SK-N-SH treated with all-trans-retinoic acid at 6 μM for 48 hours (cell line): ENCODE results near the gene PKDCC.

ENCODE experiments used
- ATAC-seq: fragments of 200-7000 bp; cut with Tn5 transposase; 3 replicates; pipeline ENCODE4 v1.9.1; 2020; ENCODE audit warnings: mild to moderate bottlenecking, moderate library complexity
- ARNTL ChIP-seq: fragments of 450-650 bp; formaldehyde crosslinking; IDR thresholded peaks from 2 replicates; pipeline ENCODE4 v1.5.0; 2020; ENCODE audit warnings: low read depth, mild to moderate bottlenecking, moderate library complexity, borderline replicate concordance
- BACH2 ChIP-seq: fragments of 250-450 bp; sonication (Bioruptor Pico); IDR thresholded peaks from 2 replicates; pipeline ENCODE4 v1.9.0; 2021; ENCODE audit warnings: mild to moderate bottlenecking, borderline replicate concordance
- CSDC2 ChIP-seq: fragments of 250-450 bp; sonication (Bioruptor Pico); IDR thresholded peaks from 2 replicates; pipeline ENCODE4 v1.5.0; 2020; ENCODE audit warnings: mild to moderate bottlenecking, moderate library complexity
- ESRRG ChIP-seq: fragments of 250-450 bp; sonication (Bioruptor Pico); IDR thresholded peaks from 2 replicates; pipeline ENCODE4 v1.6.1; 2021; ENCODE audit warnings: mild to moderate bottlenecking
- GLIS3 ChIP-seq: fragments of 250-450 bp; sonication (Bioruptor Pico); IDR thresholded peaks from 2 replicates; pipeline ENCODE4 v1.5.0; 2020; ENCODE audit warnings: mild to moderate bottlenecking, moderate library complexity
- OSR1 ChIP-seq: fragments of 250-450 bp; sonication (Bioruptor Pico); IDR thresholded peaks from 2 replicates; pipeline ENCODE4 v1.8.0; 2022; ENCODE audit warnings: moderate library complexity, mild to moderate bottlenecking, inconsistent platforms
- PPARA ChIP-seq: fragments of 250-450 bp; sonication (Bioruptor Pico); IDR thresholded peaks from 2 replicates; pipeline ENCODE4 v1.5.0; 2020; ENCODE audit warnings: mild to moderate bottlenecking, borderline replicate concordance
- RARB ChIP-seq: fragments of 250-450 bp; sonication (Bioruptor Pico); IDR thresholded peaks from 2 replicates; pipeline ENCODE4 v1.8.0; 2021; ENCODE audit warnings: mild to moderate bottlenecking, moderate library complexity
- SNAI2 ChIP-seq: fragments of 250-450 bp; sonication (Bioruptor Pico); IDR thresholded peaks from 2 replicates; pipeline ENCODE4 v1.5.0; 2020; ENCODE audit warnings: mild to moderate bottlenecking, moderate library complexity
- TCF4 ChIP-seq: fragments of 250-450 bp; sonication (Bioruptor Pico); IDR thresholded peaks from 2 replicates; pipeline ENCODE4 v1.8.0; 2021; ENCODE audit warnings: mild to moderate bottlenecking, moderate library complexity, borderline replicate concordance
- TOX ChIP-seq: fragments of 250-450 bp; sonication (Bioruptor Pico); IDR thresholded peaks from 2 replicates; pipeline ENCODE4 v1.8.0; 2021; ENCODE audit warnings: mild to moderate bottlenecking, moderate library complexity, borderline replicate concordance
- ZC3H10 ChIP-seq: fragments of 250-450 bp; sonication (Bioruptor Pico); IDR thresholded peaks from 2 replicates; pipeline ENCODE4 v1.5.1; 2021; ENCODE audit warnings: mild to moderate bottlenecking, moderate library complexity
- ZFP3 ChIP-seq: fragments of 250-450 bp; sonication (Bioruptor Pico); IDR thresholded peaks from 2 replicates; pipeline ENCODE4 v1.5.0; 2020; ENCODE audit warnings: mild to moderate bottlenecking, moderate library complexity
- ZFP30 ChIP-seq: fragments of 450-650 bp; formaldehyde crosslinking; IDR thresholded peaks from 2 replicates; pipeline ENCODE4 v1.5.0; 2022; ENCODE audit warnings: mild to moderate bottlenecking, moderate library complexity
- ZNF8 ChIP-seq: fragments of 450-650 bp; formaldehyde crosslinking; IDR thresholded peaks from 2 replicates; pipeline ENCODE4 v1.5.0; 2020; ENCODE audit warnings: mild to moderate bottlenecking, moderate library complexity
- TF ChIP-seq, protein P1 (sequence below): fragments of 250-450 bp; sonication (Bioruptor Pico); IDR thresholded peaks from 2 replicates; pipeline ENCODE4 v1.8.0; 2020; ENCODE audit warnings: mild to moderate bottlenecking, moderate library complexity, borderline replicate concordance
- TF ChIP-seq, protein P2 (sequence below): fragments of 250-450 bp; sonication (Bioruptor Pico); IDR thresholded peaks from 2 replicates; pipeline ENCODE4 v1.5.0; 2020; ENCODE audit warnings: mild to moderate bottlenecking, moderate library complexity
- TF ChIP-seq, protein P3 (sequence below): fragments of 250-450 bp; sonication (Bioruptor Pico); IDR thresholded peaks from 2 replicates; pipeline ENCODE4 v1.5.1; 2021; ENCODE audit warnings: mild to moderate bottlenecking, moderate library complexity
- TF ChIP-seq, protein P4 (sequence below): fragments of 250-450 bp; sonication (Bioruptor Pico); IDR thresholded peaks from 2 replicates; pipeline ENCODE4 v1.5.1; 2020; ENCODE audit warnings: low read depth, mild to moderate bottlenecking, moderate library complexity
- TF ChIP-seq, protein P5 (sequence below): fragments of 250-450 bp; sonication (Bioruptor Pico); IDR thresholded peaks from 2 replicates; pipeline ENCODE4 v1.8.0; 2021; ENCODE audit warnings: low read depth, mild to moderate bottlenecking, moderate library complexity, borderline replicate concordance

The PKDCC gene

DNA sequence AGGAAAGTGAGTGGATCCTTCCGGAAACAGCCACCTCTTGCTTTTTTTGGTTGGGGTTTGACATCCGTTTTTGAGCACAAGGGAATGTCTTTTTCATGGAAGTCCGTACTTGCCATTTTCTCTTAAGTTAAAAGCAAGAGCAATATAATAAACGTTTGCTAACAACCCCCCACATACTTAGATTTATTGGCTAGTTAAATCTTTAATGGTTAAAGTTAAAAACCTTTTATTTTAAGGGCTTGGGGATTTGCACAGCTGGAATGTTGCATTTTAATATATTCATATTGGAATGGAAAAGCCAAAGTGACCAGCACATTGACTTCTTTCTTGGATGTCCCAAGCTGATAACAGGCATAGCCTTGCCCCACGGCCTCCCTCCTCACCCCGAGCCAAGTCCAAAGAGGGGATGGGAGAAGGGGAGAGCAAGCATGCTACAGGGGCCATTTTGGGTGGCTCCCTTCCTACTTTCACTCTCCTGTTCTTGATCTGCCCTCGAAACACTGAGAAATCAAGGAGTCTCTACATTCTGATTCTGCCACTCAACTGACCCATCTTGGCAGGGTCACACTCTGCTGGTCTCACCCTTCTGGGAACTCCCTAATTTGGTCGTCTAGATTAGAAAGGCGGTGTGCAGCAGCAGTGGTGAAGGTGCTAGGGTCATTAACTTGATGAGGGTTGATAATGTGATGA is 48.1 kb upstream of the PKDCC start:
- TF ChIP-seq BACH2 (no peak), CSDC2 (no peak), PPARA (no peak)
- TF ChIP-seq, protein P1, sequence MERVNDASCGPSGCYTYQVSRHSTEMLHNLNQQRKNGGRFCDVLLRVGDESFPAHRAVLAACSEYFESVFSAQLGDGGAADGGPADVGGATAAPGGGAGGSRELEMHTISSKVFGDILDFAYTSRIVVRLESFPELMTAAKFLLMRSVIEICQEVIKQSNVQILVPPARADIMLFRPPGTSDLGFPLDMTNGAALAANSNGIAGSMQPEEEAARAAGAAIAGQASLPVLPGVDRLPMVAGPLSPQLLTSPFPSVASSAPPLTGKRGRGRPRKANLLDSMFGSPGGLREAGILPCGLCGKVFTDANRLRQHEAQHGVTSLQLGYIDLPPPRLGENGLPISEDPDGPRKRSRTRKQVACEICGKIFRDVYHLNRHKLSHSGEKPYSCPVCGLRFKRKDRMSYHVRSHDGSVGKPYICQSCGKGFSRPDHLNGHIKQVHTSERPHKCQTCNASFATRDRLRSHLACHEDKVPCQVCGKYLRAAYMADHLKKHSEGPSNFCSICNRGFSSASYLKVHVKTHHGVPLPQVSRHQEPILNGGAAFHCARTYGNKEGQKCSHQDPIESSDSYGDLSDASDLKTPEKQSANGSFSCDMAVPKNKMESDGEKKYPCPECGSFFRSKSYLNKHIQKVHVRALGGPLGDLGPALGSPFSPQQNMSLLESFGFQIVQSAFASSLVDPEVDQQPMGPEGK (CRISPR knock-in tag) = no peak
- ATAC-seq = no peak

DNA sequence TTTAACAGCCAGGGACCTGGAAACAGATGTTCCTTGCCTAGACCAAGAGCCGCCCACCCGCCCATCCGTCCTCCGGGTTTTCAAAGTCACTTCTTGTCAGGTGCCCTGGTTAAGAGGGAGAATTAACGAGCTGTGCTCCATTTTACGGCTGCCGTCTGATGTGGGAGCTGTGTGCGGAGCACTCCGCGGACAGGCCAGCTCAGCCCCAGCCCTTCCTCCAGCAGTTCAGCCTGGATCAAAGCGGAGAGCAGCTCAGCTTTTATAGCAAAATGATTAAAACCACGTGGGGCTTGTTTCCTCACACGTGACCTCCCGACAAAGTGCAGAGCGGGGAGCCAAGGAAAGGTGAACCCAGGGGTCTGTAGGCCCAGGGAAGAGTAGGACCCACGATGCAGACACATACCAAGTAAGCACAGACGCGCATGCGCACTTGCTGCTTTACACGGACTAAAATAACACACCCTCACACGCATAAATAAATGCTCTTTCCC is 46.1 kb upstream of the PKDCC start:
- no peak for ATAC-seq
- TF ChIP-seq ARNTL (CRISPR knock-in tag) (no peak), OSR1 (CRISPR knock-in tag) (no peak), ZFP30 (no peak), ZNF8 (CRISPR knock-in tag) (no peak), BACH2 (no peak), CSDC2 (no peak), RARB (CRISPR knock-in tag) (no peak), TCF4 (CRISPR knock-in tag) (no peak), GLIS3 (CRISPR knock-in tag) (no peak), ZFP3 (CRISPR knock-in tag) (no peak), TOX (CRISPR knock-in tag) (no peak), PPARA (no peak), ESRRG (CRISPR knock-in tag) (no peak), SNAI2 (CRISPR knock-in tag) (no peak), ZC3H10 (CRISPR knock-in tag) (no peak)
- TF ChIP-seq, protein P1 (CRISPR knock-in tag) = no peak
- TF ChIP-seq, protein P2, sequence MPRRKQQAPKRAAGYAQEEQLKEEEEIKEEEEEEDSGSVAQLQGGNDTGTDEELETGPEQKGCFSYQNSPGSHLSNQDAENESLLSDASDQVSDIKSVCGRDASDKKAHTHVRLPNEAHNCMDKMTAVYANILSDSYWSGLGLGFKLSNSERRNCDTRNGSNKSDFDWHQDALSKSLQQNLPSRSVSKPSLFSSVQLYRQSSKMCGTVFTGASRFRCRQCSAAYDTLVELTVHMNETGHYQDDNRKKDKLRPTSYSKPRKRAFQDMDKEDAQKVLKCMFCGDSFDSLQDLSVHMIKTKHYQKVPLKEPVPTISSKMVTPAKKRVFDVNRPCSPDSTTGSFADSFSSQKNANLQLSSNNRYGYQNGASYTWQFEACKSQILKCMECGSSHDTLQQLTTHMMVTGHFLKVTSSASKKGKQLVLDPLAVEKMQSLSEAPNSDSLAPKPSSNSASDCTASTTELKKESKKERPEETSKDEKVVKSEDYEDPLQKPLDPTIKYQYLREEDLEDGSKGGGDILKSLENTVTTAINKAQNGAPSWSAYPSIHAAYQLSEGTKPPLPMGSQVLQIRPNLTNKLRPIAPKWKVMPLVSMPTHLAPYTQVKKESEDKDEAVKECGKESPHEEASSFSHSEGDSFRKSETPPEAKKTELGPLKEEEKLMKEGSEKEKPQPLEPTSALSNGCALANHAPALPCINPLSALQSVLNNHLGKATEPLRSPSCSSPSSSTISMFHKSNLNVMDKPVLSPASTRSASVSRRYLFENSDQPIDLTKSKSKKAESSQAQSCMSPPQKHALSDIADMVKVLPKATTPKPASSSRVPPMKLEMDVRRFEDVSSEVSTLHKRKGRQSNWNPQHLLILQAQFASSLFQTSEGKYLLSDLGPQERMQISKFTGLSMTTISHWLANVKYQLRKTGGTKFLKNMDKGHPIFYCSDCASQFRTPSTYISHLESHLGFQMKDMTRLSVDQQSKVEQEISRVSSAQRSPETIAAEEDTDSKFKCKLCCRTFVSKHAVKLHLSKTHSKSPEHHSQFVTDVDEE (CRISPR knock-in tag) = no peak
- TF ChIP-seq, protein P3, sequence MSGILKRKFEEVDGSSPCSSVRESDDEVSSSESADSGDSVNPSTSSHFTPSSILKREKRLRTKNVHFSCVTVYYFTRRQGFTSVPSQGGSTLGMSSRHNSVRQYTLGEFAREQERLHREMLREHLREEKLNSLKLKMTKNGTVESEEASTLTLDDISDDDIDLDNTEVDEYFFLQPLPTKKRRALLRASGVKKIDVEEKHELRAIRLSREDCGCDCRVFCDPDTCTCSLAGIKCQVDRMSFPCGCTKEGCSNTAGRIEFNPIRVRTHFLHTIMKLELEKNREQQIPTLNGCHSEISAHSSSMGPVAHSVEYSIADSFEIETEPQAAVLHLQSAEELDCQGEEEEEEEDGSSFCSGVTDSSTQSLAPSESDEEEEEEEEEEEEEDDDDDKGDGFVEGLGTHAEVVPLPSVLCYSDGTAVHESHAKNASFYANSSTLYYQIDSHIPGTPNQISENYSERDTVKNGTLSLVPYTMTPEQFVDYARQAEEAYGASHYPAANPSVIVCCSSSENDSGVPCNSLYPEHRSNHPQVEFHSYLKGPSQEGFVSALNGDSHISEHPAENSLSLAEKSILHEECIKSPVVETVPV = no peak
- TF ChIP-seq, protein P4, sequence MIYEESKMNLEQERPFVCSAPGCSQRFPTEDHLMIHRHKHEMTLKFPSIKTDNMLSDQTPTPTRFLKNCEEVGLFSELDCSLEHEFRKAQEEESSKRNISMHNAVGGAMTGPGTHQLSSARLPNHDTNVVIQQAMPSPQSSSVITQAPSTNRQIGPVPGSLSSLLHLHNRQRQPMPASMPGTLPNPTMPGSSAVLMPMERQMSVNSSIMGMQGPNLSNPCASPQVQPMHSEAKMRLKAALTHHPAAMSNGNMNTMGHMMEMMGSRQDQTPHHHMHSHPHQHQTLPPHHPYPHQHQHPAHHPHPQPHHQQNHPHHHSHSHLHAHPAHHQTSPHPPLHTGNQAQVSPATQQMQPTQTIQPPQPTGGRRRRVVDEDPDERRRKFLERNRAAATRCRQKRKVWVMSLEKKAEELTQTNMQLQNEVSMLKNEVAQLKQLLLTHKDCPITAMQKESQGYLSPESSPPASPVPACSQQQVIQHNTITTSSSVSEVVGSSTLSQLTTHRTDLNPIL (CRISPR knock-in tag) = no peak
- TF ChIP-seq, protein P5, sequence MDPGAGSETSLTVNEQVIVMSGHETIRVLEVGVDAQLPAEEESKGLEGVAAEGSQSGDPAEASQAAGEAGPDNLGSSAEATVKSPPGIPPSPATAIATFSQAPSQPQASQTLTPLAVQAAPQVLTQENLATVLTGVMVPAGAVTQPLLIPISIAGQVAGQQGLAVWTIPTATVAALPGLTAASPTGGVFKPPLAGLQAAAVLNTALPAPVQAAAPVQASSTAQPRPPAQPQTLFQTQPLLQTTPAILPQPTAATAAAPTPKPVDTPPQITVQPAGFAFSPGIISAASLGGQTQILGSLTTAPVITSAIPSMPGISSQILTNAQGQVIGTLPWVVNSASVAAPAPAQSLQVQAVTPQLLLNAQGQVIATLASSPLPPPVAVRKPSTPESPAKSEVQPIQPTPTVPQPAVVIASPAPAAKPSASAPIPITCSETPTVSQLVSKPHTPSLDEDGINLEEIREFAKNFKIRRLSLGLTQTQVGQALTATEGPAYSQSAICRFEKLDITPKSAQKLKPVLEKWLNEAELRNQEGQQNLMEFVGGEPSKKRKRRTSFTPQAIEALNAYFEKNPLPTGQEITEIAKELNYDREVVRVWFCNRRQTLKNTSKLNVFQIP (CRISPR knock-in tag) = no peak
